ENCODE data around the gene UACA.
"Not testable (repeated sequence)": the region's sequence is repeated elsewhere in the genome, so short reads cannot be mapped to it uniquely, and the experiment has no call there.

UACA gene

DNA sequence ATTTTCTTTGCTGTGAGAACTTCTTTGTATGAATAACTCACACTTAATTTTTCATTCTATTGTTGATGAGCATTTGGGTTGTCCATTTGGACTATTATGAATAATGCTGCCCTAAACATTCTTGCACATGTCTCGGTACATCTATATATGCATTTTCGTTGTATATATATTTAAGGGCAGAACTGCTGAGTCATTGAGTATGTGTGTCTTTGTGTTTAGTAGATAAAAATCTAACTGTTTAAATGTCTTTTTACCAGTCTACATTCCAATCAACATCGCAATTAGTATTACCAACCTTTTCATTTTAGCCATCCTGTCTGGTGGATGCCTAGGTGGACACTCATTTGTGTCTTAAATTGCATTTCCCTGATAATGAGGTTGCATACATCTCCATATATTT, 144.4 kb downstream of the UACA start:
- no peak for DNase-seq

GRCh38 chr15:70617911-70618287, 145.5 kb downstream of the UACA start:
- DNase-seq: no peak

GRCh38 chr15:70617076-70617910, 146.1 kb downstream of the UACA start:
- DNase-seq: no peak

GRCh38 chr15:70616311-70616756, 147.0 kb downstream of the UACA start:
- DNase-seq: not testable (repeated sequence)

GRCh38 chr15:70615435-70616310, 147.7 kb downstream of the UACA start:
- no peak for DNase-seq

GRCh38 chr15:70614221-70614620, 149.1 kb downstream of the UACA start:
- no peak for DNase-seq

DNA sequence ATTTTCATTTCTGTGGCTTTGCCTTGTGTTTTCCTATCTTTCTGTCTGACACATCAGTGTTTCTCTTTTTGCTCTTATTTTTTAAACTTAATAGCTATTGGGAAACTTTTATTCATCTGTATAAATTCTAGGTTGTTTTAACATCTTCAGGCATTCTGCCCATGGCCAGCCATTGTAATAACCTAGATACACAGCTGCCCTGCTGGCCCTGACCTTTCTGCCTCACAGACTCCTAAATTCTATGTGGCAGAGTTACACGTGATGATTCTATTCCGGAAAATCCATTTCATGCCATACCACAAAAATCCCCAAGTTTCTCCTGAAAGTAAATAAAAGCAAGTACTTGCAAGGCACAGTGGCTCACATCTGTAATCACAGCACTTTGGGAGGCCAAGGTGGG, 150.1 kb downstream of the UACA start:
- no peak for DNase-seq

GRCh38 chr15:70611286-70611685, 152.1 kb downstream of the UACA start:
- DNase-seq: no peak

DNA sequence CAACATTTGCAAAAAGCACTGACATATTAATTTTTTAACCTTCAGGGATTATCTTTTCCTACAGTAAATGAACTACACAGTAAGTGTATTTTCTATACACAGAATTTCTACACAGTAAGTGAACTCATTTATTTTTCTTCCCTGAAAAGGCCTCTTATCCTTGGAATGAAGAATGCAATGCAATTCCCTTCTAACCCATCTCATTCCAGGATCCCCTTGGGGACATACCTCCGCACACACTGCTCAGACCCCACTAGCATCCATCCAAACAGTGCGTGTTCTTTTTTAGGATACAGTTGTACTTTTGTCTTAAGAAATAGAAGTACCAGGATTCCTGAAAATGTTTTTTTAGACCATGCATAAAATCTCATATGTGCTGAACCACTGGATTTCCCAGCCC, 152.8 kb downstream of the UACA start:
- no peak for DNase-seq

GRCh38 chr15:70609889-70610288, 153.5 kb downstream of the UACA start:
- DNase-seq: no peak

DNA sequence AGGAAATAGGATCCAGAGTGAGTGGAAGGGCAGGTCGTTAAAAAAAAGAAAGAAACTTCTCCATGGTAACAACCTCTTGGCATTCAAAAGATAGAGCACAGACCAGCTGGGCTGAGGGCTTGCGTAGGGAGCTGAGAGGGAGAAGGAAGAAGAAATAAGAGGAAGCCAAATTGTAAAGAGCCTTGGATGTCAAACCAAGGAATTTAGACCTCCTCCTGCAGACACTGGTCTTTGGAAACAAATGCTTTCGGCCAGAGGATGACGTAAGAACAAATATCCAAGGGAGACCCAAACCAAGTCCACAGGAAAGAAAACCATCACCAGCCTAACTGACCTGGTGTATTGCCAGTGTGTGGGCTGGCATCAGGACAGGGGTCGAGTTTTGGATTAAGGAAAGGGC, 155.2 kb downstream of the UACA start:
- DNase-seq: no peak

- no peak for DNase-seq
These were observed 157.6 kb downstream of the UACA start for GRCh38 chr15:70605606-70606410.

- no peak for DNase-seq
These were observed 158.6 kb downstream of the UACA start for GRCh38 chr15:70604666-70605315.

Measured in CD4-positive, alpha-beta T cell treated with Interleukin-12 subunit alpha and Interleukin-12 subunit beta, for 1 hour (primary cell).